GM12878 (cell line): Measurements from ENCODE around the gene FITM1.

ENCODE experiments used
- BHLHE40 ChIP-seq, 2 experiments: fragments of 450-650 bp in 1 of 2; IDR thresholded peaks; 2 replicates each; pipeline ENCODE4 v1.6.1; 2011 to 2017; ENCODE audit warnings: low read depth in 2 of 2, borderline replicate concordance in 1 of 2, improper control_type of control experiment in 1 of 2, low read length in 1 of 2, mild to moderate bottlenecking in 1 of 2
- CHD1 ChIP-seq: IDR thresholded peaks from 2 replicates; pipeline ENCODE4 v1.6.1; 2012; ENCODE audit warnings: low read depth, low read length, improper control_type of control experiment
- CREM ChIP-seq: IDR thresholded peaks from 2 replicates; pipeline ENCODE4 v1.6.1; 2014; ENCODE audit warnings: antibody characterized with exemption, low read depth
- CTCF ChIP-seq, 3 experiments: IDR thresholded peaks in 2 of 3; conservative IDR thresholded peaks in 1 of 3; 2 replicates each; pipeline ENCODE4 v1.5.1; 2011; ENCODE audit warnings: low read depth in 3 of 3, low read length in 3 of 3, mild to moderate bottlenecking in 3 of 3, control low read depth in 2 of 3, moderate library complexity in 2 of 3, inconsistent platforms in 1 of 3, mixed read lengths in 1 of 3; ENCODE audit not compliant: control insufficient read depth in 2 of 3, insufficient read depth in 1 of 3; ENCODE audit errors: extremely low read depth in 1 of 3
- E2F4 ChIP-seq: IDR thresholded peaks from 2 replicates; pipeline ENCODE4 v1.6.1; 2012; ENCODE audit warnings: low read depth, low read length, improper control_type of control experiment
- EP300 ChIP-seq, 2 experiments: fragments of 150-350 bp in 1 of 2; IDR thresholded peaks; 2 replicates each; pipeline ENCODE4 v1.6.1; 2011 to 2012; ENCODE audit warnings: low read depth in 2 of 2, low read length in 2 of 2, borderline replicate concordance in 1 of 2, improper control_type of control experiment in 1 of 2, inconsistent platforms in 1 of 2; ENCODE audit not compliant: control insufficient read depth in 1 of 2
- MAX ChIP-seq: IDR thresholded peaks from 2 replicates; pipeline ENCODE4 v1.6.1; 2012; ENCODE audit warnings: low read depth, low read length, improper control_type of control experiment
- PKNOX1 ChIP-seq: fragments of 450-650 bp; IDR thresholded peaks from 2 replicates; pipeline ENCODE4 v1.6.1; 2016; ENCODE audit warnings: mild to moderate bottlenecking
- POLR2A ChIP-seq: IDR thresholded peaks from 2 replicates; pipeline ENCODE4 v1.6.1; 2011; ENCODE audit warnings: low read depth, mild to moderate bottlenecking, low read length
- POLR2AphosphoS2 ChIP-seq: IDR thresholded peaks from 2 replicates; pipeline ENCODE4 v1.6.1; 2011; ENCODE audit warnings: low read depth, mild to moderate bottlenecking, low read length, improper control_type of control experiment, moderate library complexity
- SREBF2 ChIP-seq: IDR thresholded peaks from 2 replicates; pipeline ENCODE4 v1.6.1; 2012; ENCODE audit warnings: mild to moderate bottlenecking, low read length
- USF2 ChIP-seq: IDR thresholded peaks from 2 replicates; pipeline ENCODE4 v1.6.1; 2011; ENCODE audit warnings: low read depth, low read length, improper control_type of control experiment, borderline replicate concordance
- ZBTB11 ChIP-seq: fragments of 450-650 bp; formaldehyde crosslinking; IDR thresholded peaks from 2 replicates; pipeline ENCODE4 v1.5.0; 2022; ENCODE audit warnings: mild to moderate bottlenecking, missing genetic modification characterization

- TF ChIP-seq MAX (no peak), CREM (no peak), CTCF (IDR thresholded peaks at IDR 0.05 in 2 of 3, conservative IDR thresholded peaks at IDR 0.05 in 1 of 3; ENCODE audit: control insufficient read depth in 2 of 3, extremely low read depth in 1 of 3, insufficient read depth in 1 of 3, low read depth in 3 of 3, low read length in 3 of 3) (no peak), POLR2AphosphoS2 (no peak), EP300 (IDR thresholded peaks at IDR 0.05; ENCODE audit: borderline replicate concordance in 1 of 2, control insufficient read depth in 1 of 2, low read depth in 2 of 2, low read length in 2 of 2) (no peak), PKNOX1 (no peak), POLR2A (no peak), USF2 (no peak), E2F4 (no peak), BHLHE40 (IDR thresholded peaks at IDR 0.05; ENCODE audit: borderline replicate concordance in 1 of 2, low read depth in 2 of 2, low read length in 1 of 2) (no peak), SREBF2 (no peak), ZBTB11 (no peak), CHD1 (no peak)
Measured at GRCh38 chr14:24116128-24116814, 14.2 kb upstream of the FITM1 start.
